Measurements from ENCODE around the gene TEAD2.
"Not testable (repeated sequence)": the region's sequence is repeated elsewhere in the genome, so short reads cannot be mapped to it uniquely, and the experiment has no call there.

The TEAD2 gene

DNA sequence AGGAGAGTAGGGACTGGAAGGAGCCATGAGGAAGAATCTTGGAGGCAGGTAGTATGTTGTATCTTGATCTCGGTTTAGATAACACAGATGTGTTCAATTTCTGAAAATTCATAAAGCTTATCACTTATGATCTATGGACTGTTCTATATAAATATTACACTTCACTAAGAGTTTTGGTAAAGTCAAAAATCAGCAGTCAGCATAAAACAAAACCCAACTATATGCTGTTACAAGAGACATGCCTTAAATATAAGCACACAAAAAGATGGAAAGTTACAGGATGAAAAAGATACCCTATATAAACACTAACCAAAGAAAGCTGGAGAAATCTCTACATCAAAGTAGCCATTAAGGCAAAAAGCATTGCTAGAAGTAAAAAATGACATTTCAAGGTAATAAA is 21.4 kb upstream of the TEAD2 start:
- no peak for DNase-seq

DNA sequence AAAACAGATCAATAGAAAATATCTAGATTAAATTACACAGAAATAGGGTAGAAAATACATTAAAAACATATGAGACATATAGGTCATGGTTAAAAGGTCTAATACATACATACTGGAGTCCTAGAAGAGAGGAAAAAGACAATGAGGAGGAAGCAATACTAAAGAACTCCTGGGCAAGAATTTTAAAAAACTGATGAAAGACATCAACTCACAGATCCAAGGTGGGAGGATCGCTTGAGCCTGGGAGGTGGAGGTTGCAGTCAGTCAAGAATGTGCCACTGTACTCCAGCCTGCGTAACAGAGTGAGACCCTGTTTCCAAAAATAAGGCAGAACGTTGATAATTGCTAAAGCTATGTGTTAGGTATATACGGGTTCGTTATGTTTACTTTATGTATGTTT is 20.4 kb upstream of the TEAD2 start:
- no peak for DNase-seq

DNA sequence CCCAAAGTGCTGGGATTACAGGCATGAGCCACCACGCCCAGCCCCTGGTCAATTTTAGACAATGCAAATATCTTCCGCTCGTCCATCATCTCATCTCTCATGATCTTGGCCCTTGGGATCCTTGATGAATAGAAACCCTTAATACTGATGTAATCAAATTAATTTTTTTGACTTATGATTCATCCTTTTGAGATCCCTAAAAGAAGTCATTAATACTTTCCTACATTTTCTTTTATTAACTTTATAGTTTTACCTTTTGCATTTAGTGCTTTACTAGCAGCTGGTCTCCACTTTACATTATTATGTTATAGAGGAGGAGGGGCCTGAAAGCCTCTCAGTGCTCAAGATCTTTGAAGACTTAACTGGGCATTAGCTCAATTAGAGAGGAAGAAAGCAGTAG is 18.2 kb upstream of the TEAD2 start:
- DNase-seq = no peak

DNA sequence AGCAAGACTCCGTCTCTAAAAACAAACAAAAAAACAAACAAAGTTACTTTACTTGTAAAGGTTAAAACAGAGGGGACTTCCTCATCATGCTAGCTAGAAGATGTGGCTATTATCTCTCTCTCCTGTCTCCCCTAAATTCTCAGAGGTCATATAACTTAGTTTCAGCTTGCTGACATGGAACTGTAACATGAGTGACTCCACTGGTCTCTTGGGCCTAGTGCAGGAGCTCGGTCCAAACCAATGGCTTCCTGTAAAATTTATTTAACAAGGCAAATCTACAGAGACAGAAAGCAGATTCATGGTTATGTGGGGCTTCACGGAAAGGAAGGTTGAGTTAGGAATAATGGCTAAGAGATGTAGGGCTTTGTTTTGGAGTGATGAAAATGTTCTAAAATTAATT is 16.3 kb upstream of the TEAD2 start:
- DNase-seq = no peak

DNA sequence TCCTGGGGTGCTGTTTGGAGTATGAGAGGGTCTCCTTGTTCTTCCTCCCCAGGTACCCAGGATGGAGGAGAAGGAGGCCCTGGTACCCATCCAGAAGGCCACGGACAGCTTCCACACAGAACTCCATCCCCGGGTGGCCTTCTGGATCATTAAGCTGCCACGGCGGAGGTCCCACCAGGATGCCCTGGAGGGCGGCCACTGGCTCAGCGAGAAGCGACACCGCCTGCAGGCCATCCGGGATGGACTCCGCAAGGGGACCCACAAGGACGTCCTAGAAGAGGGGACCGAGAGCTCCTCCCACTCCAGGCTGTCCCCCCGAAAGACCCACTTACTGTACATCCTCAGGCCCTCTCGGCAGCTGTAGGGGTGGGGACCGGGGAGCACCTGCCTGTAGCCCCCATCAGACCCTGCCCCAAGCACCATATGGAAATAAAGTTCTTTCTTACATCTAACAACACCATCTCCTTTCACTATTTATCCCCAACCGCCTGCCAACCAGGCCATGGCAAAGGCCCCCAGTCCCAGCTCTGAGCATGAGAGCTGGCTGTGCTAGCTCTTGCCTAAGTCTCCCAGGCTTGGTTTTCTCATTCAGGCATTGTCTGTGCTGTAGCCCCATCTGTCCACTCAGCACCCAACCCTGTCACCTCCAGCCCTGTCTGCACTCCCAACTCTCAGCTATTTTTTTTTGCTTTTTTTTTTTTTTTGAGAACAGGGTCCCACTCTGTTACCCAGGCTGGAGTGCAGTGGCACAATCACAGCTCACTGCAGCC is 12.6 kb upstream of the TEAD2 start:
- no peak for DNase-seq

DNA sequence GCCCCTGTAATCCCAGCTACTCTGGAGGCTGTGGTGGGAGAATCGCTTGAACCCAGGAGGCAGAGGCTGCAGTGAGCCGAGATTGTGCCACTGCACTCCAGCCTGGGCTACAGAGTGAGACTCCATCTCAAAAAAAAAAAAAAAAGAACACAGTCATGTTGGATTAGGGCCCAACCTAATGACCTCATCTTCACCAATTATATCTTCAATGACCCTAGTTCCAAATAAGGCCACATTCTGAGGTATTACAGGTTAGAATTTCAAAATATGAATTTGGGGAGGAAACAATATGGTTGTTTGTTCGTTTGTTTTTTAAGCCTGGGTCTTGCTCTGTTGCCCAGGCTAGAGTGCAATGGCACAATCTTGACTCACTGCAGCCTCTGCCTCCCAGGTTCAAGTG is 11.0 kb upstream of the TEAD2 start:
- DNase-seq = not testable (repeated sequence)

DNA sequence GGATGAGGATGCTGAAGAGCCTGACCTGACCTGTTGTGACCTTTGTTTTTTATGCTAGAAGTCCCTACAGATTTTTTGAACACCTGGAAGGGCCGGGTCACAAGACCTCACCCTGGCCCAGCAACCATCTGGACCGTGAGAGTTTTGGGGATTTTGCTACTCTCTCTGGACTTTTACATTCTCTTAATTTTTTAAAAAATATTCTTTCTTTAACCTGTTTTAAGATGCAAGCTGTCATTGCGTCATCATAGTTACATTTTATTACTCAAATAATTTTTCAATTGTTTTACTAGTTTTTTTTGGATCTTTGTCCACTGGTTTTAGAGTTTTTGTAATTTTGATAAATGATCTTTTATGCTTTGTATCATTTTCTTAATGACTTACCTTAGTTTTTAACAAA is 9.0 kb upstream of the TEAD2 start:
- no peak for DNase-seq

DNA sequence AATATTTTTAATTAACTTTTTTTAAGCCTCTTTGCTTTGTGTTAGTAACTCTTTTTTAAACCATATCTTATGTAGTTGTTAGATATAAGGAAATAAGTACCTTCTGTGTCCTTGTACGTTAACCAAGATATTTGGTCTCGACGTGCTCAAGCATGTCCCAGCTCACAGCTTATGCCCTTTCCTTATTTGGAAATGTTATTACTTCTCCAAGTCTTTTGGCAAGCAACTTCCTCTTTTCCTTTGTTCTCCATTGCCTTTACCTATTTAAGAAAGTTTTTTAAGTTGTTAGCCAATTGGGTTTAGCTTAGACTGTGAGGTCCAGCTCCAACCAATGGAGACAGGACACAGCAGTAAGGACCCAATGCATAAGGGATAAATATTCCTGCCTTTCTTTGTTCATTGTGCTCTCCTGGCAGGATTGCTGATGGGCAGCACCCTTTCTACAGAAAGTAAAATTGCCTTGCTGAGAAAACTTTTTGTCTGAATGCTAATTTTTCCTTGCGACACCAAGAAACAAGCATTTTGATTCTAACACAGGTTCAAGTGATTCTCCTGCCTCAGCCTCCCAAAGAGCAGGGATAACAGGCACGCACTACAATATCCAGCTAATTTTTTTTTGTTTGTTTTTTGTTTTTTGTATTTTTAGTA is 6.6 kb upstream of the TEAD2 start:
- no peak for DNase-seq

DNA sequence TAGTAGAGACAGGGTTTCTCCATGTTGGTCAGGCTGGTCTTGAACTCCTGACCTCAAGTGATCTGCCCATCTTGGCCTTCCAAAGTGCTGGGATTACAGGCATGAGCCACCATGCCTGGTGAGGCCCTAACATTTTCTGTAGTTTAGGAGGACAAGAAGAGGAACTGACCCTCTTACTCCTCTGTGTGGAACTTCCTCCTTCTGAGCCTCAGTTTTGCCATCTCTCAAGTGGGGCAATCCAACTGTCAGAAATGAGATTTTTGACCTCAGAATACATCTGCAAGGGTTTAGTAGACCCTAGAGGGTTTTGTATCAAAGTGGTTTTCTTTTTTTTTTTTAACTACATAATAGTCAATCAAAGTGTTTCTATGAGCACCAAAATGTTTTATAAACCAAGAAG is 3.9 kb upstream of the TEAD2 start:
- DNase-seq = no peak

DNA sequence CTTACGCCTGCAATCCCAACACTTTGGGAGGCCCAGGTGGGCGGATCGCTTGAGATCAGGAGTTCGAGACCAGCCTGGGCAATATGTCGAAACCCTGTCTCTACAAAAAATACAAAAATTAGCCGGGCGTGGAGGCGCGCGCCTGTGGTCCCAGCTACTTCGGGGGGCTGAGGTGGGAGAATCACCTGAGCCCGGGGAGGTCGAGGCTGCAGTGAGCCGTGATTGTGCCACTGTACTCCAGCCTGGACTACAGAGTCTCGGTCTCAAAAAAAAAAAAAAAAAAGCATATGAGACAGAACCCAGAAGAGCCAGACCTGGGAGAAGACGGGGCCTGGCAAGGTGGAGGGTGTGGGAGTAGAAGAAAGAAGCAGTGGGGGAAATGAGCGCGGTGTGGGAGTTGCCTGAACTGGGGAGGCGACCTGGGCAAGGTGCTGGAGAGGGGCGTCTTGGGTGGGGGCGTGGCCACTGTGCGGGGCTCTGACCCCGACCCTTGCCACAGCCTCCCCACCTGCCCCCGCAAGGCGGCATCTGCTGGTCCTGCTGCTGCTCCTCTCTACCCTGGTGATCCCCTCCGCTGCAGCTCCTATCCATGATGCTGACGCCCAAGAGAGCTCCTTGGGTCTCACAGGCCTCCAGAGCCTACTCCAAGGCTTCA is 2.0 kb upstream of the TEAD2 start:
- DNase-seq = no peak

DNA sequence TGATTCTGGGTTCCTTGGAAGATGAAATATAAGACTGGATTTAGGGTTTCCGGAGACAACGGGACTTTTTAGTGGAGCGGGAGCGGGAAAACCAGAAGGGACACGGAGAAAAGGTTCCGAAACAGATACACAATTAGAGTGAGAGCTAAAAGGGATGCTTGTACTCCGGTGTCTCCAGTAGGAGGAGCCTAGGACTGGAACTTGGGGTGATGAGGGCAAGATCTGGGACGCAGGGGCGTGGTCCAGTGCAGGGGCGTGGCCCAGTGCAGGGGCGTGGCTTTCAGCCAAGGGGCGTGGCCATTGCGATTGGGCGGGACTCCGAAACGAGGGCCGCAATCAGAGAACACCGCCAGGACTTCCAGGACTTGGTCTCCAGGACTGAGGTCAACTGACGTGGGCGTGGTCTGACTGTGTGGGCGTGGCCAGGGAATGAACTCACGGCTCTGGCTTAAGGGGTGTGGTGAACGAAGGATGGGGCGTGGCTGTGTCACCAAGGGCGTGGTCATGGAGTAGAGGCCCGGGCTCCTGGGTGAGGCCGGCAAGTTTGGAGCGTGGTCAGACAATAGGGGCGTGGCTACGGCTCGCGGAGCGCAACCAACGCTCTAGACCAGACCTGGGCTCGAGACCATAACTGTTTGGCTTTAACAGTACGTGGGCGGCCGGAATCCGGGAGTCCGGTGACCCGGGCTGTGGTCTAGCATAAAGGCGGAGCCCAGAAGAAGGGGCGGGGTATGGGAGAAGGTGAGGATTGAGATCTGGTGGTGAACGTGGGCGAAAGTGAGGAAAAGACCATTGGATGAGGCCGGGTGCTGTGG is 1.3 kb upstream of the TEAD2 start, which contains the start of gene DKKL1:
TSS of gene DKKL1 (plus strand) at position 610 of the 815 bp plus-strand sequence. CDS start at position 732, 122 bp downstream.
- peak; percentile 47 for DNase-seq

DNA sequence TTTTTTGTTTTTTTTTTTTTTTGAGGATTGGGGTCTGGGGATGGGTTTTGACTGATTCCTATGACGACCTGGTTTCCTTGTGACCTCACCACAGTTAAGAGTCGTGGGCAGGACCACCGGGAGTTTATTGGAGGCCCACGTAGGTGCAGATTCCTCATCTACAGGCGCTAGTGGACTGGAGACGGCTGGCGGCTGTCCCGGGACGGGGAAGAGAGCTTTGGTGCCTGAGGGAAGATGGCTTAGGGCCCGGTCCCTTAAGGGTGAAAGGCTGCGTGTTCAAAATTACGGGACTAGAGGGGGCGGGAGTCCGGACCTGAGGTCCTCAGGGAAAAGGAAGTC is 682 bp upstream of the TEAD2 start:
- no peak for DNase-seq

DNA sequence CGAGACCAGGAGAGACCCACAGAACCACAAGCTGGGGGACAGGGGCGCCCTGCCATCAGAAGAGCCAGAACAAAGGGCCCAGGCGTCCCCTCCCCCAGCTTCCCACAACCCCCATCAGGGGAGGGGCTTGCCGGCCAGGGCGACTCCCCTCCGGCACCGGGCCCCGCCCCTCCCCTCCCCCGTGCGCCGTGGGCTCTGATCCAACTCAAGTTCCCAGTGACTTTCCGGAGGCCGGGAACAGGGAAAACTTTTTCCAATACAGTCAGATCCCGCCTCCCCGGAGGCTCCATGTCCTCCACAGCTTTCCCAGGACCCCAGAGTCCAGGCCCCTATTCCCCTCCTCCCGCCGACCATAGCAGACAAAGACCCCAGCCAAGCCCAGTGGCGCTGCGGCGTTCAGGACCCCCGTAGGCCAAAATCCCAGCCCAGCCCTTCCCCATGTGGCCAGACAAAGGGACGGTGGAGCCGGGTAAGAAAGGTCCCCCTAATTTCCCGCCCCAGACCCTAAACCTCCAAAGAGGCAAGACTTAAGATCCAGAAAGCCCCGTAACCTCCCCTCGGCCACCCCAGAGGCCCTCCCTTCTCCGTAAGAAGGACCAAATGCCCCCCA is 673 bp downstream of the TEAD2 start:
- DNase-seq = peak; percentile 34

DNA sequence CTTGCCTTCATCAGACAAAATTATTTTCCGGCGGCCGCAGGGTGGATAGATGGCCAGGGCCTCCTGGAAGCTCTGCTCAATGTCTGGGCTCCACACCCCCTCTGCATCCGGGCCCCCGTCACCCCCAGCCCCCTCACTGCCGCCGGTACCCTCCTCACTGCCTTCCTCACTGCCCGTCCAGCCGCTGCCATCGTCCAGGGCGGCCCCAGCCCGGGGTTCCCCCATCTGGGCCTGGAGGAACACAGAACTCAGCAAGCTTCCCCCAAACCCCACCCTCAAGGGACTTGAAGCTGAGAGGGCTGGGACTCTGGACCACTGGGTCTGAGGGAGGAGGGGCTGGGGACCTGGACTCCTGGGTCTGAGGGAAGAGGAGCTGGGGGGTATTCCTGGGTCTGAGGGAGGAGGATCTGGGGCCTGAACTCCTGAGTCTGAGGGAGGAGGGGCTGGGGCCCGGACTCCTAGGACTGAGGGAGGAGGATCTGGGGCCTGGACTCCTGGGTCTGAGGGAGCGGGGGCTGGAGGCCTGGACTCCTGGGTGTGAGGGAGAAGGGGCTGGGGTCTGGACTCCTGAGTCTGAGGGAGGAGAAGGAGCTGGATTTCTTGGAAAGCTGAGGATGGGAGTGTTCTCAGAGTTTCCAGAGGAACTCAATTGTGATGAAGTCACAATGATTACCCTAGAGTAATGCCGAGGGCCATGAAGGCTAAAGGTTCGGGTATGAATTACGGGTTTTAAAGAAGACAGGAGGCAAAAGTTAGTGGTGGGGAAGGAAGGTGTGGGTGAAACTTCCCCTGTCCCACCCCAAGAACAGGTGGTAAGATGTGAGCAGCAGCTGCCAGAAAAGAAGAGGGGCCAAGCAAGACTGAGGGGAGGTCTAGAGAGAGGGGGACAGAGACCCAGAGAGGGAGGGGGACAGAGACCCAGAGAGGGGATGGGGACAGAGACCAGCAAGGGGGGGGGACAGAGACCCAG is 2.1 kb downstream of the TEAD2 start:
- DNase-seq = no peak

DNA sequence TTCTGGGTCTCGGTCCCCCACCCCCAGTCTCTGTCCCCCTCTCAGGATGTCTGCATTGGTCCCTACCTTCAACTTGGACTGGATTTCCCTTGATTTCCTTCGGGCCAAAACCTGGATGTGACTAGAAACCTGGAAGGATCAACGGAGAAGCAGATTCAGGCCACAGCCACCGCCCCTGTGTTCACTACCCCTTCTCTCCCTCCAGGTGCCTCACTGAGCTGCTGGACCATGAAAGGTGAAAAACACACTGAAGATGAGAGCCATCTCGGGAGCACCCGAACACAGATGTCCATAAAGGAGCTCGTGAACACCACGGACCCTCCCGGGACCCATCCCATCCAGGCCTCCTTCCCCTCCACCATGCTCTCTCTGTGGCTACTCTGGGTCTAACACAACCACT is 5.0 kb downstream of the TEAD2 start:
- no peak for DNase-seq

DNA sequence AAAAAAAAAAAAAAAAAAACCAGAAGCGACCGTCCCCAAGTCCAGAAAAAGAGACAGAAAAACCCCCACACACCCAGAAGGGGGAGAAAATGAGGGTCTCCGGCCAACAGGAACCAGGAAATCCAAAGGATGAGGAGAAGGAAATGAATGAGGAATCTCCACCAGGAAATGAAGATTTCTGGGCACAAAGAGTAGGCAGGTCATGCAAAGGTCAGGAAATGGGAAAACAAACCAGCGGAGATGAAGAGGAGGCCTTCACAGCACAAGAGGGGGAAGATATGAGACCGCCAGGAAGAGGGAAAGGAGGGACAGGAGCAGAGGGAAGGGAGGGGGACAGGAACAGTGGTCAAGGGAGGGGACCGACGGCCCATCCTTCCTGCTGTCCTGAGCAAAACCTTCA is 5.8 kb downstream of the TEAD2 start:
- no peak for DNase-seq

DNA sequence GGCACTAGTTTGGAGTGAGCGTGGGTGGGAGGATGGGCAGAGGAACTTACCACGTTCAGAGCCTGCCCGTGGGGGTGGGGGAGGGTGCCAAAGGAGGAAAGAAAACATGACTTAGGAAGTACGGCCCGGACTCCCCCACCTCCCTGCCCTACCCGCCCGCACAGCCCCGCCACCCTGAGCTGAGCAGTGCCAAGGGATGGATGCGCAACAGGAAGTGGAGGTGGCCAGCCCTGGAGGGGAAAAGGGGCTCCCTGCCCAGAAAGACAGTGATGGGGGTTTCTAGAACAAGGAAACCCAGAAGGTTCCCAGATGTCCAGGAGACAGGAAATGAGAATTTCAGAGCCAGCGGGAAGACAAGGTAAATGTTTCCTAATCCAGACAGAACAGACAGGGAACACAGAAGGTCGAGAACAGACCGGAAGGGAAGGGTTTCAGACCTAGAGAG is 6.3 kb downstream of the TEAD2 start:
- no peak for DNase-seq

DNA sequence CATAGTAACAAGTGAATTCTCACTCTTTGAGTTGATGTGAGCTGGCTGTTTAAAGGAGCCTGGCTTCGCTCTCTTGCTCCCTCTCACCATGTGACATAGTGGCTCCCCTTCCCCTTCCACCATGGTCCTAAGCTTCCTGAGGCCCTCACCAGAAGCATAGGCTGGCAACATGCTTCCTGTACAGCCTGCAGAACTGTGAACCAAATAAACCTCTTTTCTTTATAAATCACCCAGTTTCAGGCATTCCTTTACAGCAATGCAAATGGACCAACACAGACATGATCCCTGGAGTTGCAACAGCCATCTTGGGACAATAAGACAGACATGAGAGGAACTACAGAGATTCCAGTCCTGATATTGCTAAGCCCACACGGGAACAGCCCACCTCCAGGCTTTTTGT is 12.6 kb downstream of the TEAD2 start:
- DNase-seq = no peak

DNA sequence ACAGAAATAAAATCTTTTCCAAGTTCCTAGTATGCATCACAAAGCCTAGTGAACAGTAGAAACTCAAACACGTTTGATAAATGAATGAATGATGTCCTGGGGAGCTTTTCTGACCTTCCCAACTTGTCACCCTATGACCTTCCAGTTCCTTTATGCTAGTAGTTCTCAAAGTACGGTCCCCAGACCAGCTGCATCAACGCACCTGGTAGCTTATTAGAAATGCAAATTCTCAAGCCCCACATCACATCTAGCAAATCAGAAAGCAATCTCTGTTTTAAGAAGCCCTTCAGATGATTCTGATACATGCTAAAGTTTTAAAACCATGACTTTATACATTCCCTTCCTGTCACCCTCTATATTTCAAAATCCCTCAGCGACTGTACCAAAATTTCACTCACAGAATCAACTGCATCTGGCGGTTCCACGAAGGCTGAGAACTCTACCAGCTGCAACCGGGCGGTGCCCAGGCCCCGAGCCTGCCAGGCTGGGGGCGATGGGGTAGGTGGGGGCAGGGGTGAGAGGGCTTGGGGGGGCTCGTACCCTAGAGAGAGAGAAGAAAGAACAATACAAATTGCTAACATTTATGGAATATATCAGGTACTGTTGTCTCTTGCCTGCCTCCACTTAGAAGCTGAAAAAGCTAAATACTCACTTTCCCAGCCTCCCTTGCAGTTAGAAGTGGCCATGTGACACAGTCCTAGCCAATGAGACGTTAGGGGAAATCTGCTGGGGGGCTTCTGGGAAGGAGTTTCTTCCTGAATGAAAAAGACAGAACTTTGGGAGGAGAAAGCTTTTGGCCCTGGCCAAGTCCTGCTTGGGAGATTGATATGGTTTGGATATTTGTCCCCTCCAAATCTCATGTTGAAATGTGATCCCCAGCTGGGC is 13.7 kb downstream of the TEAD2 start:
- no peak for DNase-seq

DNA sequence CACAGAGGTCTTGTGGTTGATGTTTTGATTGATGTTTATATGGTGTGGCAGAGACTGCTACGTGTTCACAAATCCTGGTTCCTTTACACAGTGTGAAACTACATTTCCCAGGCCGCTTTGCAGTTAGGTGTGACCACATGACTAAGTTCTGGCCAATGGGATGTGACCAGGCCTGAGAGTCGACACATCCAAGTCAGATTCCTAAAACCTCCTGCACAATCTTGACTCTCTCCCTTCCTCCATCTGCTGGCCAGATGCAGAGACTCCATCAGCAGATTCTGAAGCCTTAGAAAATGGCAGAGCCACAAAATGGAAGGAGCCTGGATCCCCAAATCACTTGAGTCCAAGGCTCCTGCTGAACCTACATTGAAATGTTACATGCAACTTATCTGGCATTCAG is 14.4 kb downstream of the TEAD2 start:
- no peak for DNase-seq

DNA sequence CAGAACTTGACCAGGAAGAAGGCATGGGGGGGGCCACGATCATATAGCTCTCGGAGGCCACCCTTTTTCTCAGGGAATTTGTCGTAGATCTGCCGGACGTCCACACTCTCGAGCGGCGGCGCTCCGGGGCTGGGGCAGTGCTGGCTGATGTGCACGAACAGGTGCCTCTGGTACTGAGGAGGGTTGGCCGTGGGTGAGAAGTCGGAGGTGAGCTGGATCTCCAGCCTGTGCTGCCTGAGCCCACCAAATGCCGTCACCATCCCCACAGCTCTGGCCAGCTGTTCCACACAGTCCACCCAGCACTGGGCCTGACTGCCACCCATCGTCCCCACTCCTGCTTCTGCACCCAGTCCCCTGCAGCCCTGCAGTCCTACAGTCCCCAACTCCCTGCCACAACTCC is 15.0 kb downstream of the TEAD2 start:
- DNase-seq = no peak

Data from DMS79 treated with DMSO at 0.1 percent for 48 hours (cell line).